HepG2 (cell line): ENCODE results near the gene GIMAP1.

ENCODE experiments used
- ATF3 ChIP-seq: sonication (generic); formaldehyde crosslinking; IDR thresholded peaks from 2 replicates; pipeline ENCODE4 v1.4.0; 2020; ENCODE audit warnings: missing genetic modification reagents
- BRCA1 ChIP-seq: sonication (generic); formaldehyde crosslinking; IDR thresholded peaks from 2 replicates; pipeline ENCODE4 v1.4.0; 2020; ENCODE audit warnings: missing genetic modification reagents
- CTCF ChIP-seq: sonication (generic); formaldehyde crosslinking; IDR thresholded peaks from 2 replicates; pipeline ENCODE4 v1.5.0; 2020; ENCODE audit warnings: mild to moderate bottlenecking, missing genetic modification reagents, moderate library complexity
- HMG20A ChIP-seq: IDR thresholded peaks from 2 replicates; pipeline ENCODE4 v1.6.1; 2016; ENCODE audit warnings: borderline replicate concordance
- KLF16 ChIP-seq, 2 experiments: sonication (generic) in 1 of 2; formaldehyde crosslinking in 1 of 2; IDR thresholded peaks; 2 replicates each; pipeline versions ENCODE4 v1.6.1 to v1.8.0; 2016 to 2023; ENCODE audit warnings: missing genetic modification reagents in 2 of 2, missing compliant biosample characterization in 1 of 2
- NBN ChIP-seq: fragments of 450-650 bp; conservative IDR thresholded peaks from 2 replicates; pipeline ENCODE4 v1.6.1; 2017
- SNRNP70 ChIP-seq: fragments of 200-400 bp; formaldehyde crosslinking; IDR thresholded peaks from 2 replicates; pipeline ENCODE4 v1.6.1; 2017; ENCODE audit warnings: mild to moderate bottlenecking, low read depth, low read length, moderate library complexity
- ZBTB8A ChIP-seq: sonication (generic); formaldehyde crosslinking; IDR thresholded peaks from 2 replicates; pipeline ENCODE4 v1.4.0; 2020; ENCODE audit warnings: mild to moderate bottlenecking, low read depth, missing genetic modification reagents, borderline replicate concordance
- ZNF224 ChIP-seq: sonication (generic); formaldehyde crosslinking; IDR thresholded peaks from 2 replicates; pipeline ENCODE4 v1.5.0; 2020; ENCODE audit warnings: mild to moderate bottlenecking, missing genetic modification reagents
- ZNF720 ChIP-seq: sonication (generic); formaldehyde crosslinking; IDR thresholded peaks from 2 replicates; pipeline ENCODE4 v1.4.0; 2020; ENCODE audit warnings: missing genetic modification reagents
- ZNF780A ChIP-seq: sonication (generic); formaldehyde crosslinking; IDR thresholded peaks from 2 replicates; pipeline ENCODE4 v1.8.0; 2022; ENCODE audit warnings: mild to moderate bottlenecking, missing genetic modification reagents, moderate library complexity

DNA sequence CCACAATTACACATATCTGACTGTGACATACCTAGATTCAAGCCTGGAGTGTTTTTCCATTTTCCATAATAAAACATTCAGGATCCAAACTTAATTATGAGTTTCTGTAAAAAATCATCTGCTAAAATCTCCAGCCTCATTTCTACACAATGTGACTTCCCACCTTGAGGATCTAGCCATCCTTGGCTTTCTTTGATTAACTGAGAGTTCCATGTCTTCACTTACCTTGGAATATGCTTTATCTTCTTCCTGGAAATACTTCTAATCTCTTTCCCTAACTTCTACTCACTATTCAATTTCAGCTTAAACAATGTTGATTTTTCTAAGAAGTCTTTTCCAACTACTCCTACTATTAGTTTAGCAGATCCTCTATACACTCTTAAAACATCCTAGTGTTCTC is 47.4 kb upstream of the GIMAP1 start:
- TF ChIP-seq ZBTB8A (CRISPR knock-in tag) (no peak), HMG20A (CRISPR knock-in tag) (no peak), SNRNP70 (no peak), KLF16 (CRISPR knock-in tag; IDR thresholded peaks at IDR 0.05) (no peak), BRCA1 (CRISPR knock-in tag) (no peak), ZNF720 (no peak), ATF3 (CRISPR knock-in tag) (no peak), ZNF224 (no peak), CTCF (CRISPR knock-in tag) (no peak), NBN (no peak), ZNF780A (CRISPR knock-in tag) (no peak)
